SJSA1 (cell line): Measurements from ENCODE around the gene FASN. TPM values are rescaled to one million over a fixed set of nuclear protein-coding genes. Genes with fewer than 3 reads are reported as not detected.

Experiments
- DNase-seq, 2 experiments: peaks; one replicate each; pipeline ENCODE4 v3.0.0-alpha.2; 2015 to 2020; ENCODE audit warnings: low spot score in 2 of 2, low read depth in 1 of 2
- H3K27ac ChIP-seq: fragments of 250-450 bp; sonication (Bioruptor Pico); 2 replicates; pipeline ENCODE4 v1.5.1; 2020; ENCODE audit warnings: mild to moderate bottlenecking, moderate library complexity
- H3K27me3 ChIP-seq: fragments of 250-450 bp; sonication (Bioruptor Pico); replicated peaks from 2 replicates; pipeline ENCODE4 v1.5.1; 2020; ENCODE audit warnings: mild to moderate bottlenecking, moderate library complexity
- H3K36me3 ChIP-seq: fragments of 250-450 bp; sonication (Bioruptor Pico); 2 replicates; pipeline ENCODE4 v1.5.1; 2020; ENCODE audit warnings: mild to moderate bottlenecking
- H3K4me1 ChIP-seq: fragments of 250-450 bp; sonication (Bioruptor Pico); replicated peaks from 2 replicates; pipeline ENCODE4 v1.6.1; 2021; ENCODE audit warnings: mild to moderate bottlenecking
- H3K4me3 ChIP-seq: fragments of 250-450 bp; sonication (Bioruptor Pico); 2 replicates; pipeline ENCODE4 v1.5.1; 2020; ENCODE audit warnings: mild to moderate bottlenecking
- H3K9me3 ChIP-seq: fragments of 250-450 bp; sonication (Bioruptor Pico); replicated peaks from 2 replicates; pipeline ENCODE4 v1.5.1; 2020; ENCODE audit warnings: mild to moderate bottlenecking
- total RNA-seq: library from RNA; depleted of rRNA; stranded (reverse); fragments of >200 nt; shearing (Covaris generic); gene quantifications from 2 replicates; pipeline ENCODE4 v1.2.3, GENCODE V29; 2014

The FASN gene
- total RNA-seq, 1 experiment from 2014 or later = 77.6 TPM

- no peaks in the 10 kb centered on the region for H3K36me3 ChIP-seq
- DNase-seq = no peak
These were observed 28.7 kb upstream of the FASN start for GRCh38 chr17:82126556-82127314.

GRCh38 chr17:82124101-82124500, 26.1 kb upstream of the FASN start:
- no peaks in the 10 kb centered on the region for H3K9me3 ChIP-seq
- no peak for DNase-seq
- H3K4me3 ChIP-seq = no peak overlapping the region

More at GRCh38 chr17:82126556-82127314, 28.7 kb upstream of the FASN start:
- Histone ChIP-seq H3K9me3 (no peaks in the 10 kb centered on the region), H3K27ac (no peak overlapping the region), H3K4me3 (no peak overlapping the region), H3K4me1 (peaks cover 10% of the 10 kb centered on the region), H3K27me3 (no peaks in the 10 kb centered on the region)

GRCh38 chr17:82121660-82122629, 23.9 kb upstream of the FASN start:
- no peaks in the 10 kb centered on the region for H3K27me3 ChIP-seq
- peak; percentile 31 to 55 for DNase-seq
- H3K9me3 ChIP-seq = no peaks in the 10 kb centered on the region
- no peak overlapping the region for H3K4me3 ChIP-seq
- H3K27ac ChIP-seq = peak overlapping the region; percentile 74
- no peaks in the 10 kb centered on the region for H3K36me3 ChIP-seq
- H3K4me1 ChIP-seq = peaks cover 43% of the 10 kb centered on the region

More at GRCh38 chr17:82124101-82124500, 26.1 kb upstream of the FASN start:
- H3K4me1 ChIP-seq = peaks cover 29% of the 10 kb centered on the region
- no peaks in the 10 kb centered on the region for H3K36me3 ChIP-seq
- no peak overlapping the region for H3K27ac ChIP-seq
- H3K27me3 ChIP-seq = no peaks in the 10 kb centered on the region

- Histone ChIP-seq H3K36me3 (no peaks in the 10 kb centered on the region), H3K27ac (peak overlapping the region; percentile 74), H3K4me3 (no peak overlapping the region), H3K9me3 (no peaks in the 10 kb centered on the region), H3K27me3 (no peaks in the 10 kb centered on the region), H3K4me1 (peaks cover 43% of the 10 kb centered on the region)
- DNase-seq = no peak
These were observed 23.2 kb upstream of the FASN start for GRCh38 chr17:82121246-82121645.

GRCh38 chr17:82120148-82120547, 22.1 kb upstream of the FASN start:
- Histone ChIP-seq H3K27me3 (no peaks in the 10 kb centered on the region), H3K36me3 (no peaks in the 10 kb centered on the region), H3K27ac (no peak overlapping the region; the same call in 1 of the 2 replicates), H3K4me3 (no peak overlapping the region), H3K9me3 (no peaks in the 10 kb centered on the region), H3K4me1 (peaks cover 43% of the 10 kb centered on the region)
- DNase-seq = no peak

GRCh38 chr17:82118815-82119380, 20.9 kb upstream of the FASN start:
- 0 out of 2 replicates have a peak, but pooled peaks cover 1% of the 10 kb centered on the region for H3K36me3 ChIP-seq
- H3K27me3 ChIP-seq = no peaks in the 10 kb centered on the region
- peaks cover 43% of the 10 kb centered on the region for H3K4me1 ChIP-seq
- peak overlapping the region; percentile 9 for H3K4me3 ChIP-seq
- DNase-seq = peak; percentile 89 to 90
- H3K9me3 ChIP-seq = no peaks in the 10 kb centered on the region
- H3K27ac ChIP-seq = peak overlapping the region; percentile 88

GRCh38 chr17:82118168-82118814, 20.3 kb upstream of the FASN start:
- Histone ChIP-seq H3K36me3 (0 out of 2 replicates have a peak, but pooled peaks cover 7% of the 10 kb centered on the region), H3K27ac (peak overlapping the region; percentile 88), H3K4me3 (peak overlapping the region; percentile 9), H3K9me3 (no peaks in the 10 kb centered on the region), H3K27me3 (no peaks in the 10 kb centered on the region), H3K4me1 (peaks cover 43% of the 10 kb centered on the region)
- no peak for DNase-seq

- Histone ChIP-seq H3K27me3 (no peaks in the 10 kb centered on the region), H3K36me3 (0 out of 2 replicates have a peak, but pooled peaks cover 14% of the 10 kb centered on the region), H3K4me1 (peaks cover 40% of the 10 kb centered on the region), H3K9me3 (no peaks in the 10 kb centered on the region), H3K4me3 (no peak overlapping the region), H3K27ac (peak overlapping the region; percentile 88)
- no peak for DNase-seq
These were observed 19.4 kb upstream of the FASN start for GRCh38 chr17:82117139-82118090.

- no peaks in the 10 kb centered on the region for H3K9me3 ChIP-seq
- H3K36me3 ChIP-seq = 0 out of 2 replicates have a peak, but pooled peaks cover 14% of the 10 kb centered on the region
- no peak overlapping the region for H3K4me3 ChIP-seq
- no peak overlapping the region for H3K27ac ChIP-seq
- peaks cover 28% of the 10 kb centered on the region for H3K4me1 ChIP-seq
- no peaks in the 10 kb centered on the region for H3K27me3 ChIP-seq
- DNase-seq = no peak
These were observed 18.2 kb upstream of the FASN start for GRCh38 chr17:82116246-82116645.

- H3K36me3 ChIP-seq = 0 out of 2 replicates have a peak, but pooled peaks cover 14% of the 10 kb centered on the region
- H3K4me3 ChIP-seq = no peak overlapping the region
- H3K27ac ChIP-seq = no peak overlapping the region
- no peaks in the 10 kb centered on the region for H3K9me3 ChIP-seq
- no peak for DNase-seq
- H3K27me3 ChIP-seq = no peaks in the 10 kb centered on the region
- H3K4me1 ChIP-seq = peaks cover 21% of the 10 kb centered on the region
These were observed 16.8 kb upstream of the FASN start for GRCh38 chr17:82114872-82115271.

- Histone ChIP-seq H3K4me3 (no peak overlapping the region), H3K9me3 (no peaks in the 10 kb centered on the region)
These were observed 16.4 kb upstream of the FASN start for GRCh38 chr17:82114447-82114846.

GRCh38 chr17:82113941-82114340, 15.9 kb upstream of the FASN start:
- Histone ChIP-seq H3K27me3 (no peaks in the 10 kb centered on the region), H3K27ac (no peak overlapping the region), H3K36me3 (0 out of 2 replicates have a peak, but pooled peaks cover 14% of the 10 kb centered on the region), H3K4me3 (no peak overlapping the region), H3K4me1 (peaks cover 12% of the 10 kb centered on the region), H3K9me3 (no peaks in the 10 kb centered on the region)
- no peak for DNase-seq

More at GRCh38 chr17:82114447-82114846, 16.4 kb upstream of the FASN start:
- Histone ChIP-seq H3K27ac (no peak overlapping the region), H3K36me3 (0 out of 2 replicates have a peak, but pooled peaks cover 14% of the 10 kb centered on the region), H3K4me1 (peaks cover 17% of the 10 kb centered on the region), H3K27me3 (no peaks in the 10 kb centered on the region)
- DNase-seq = no peak
